Measurements from ENCODE around the gene MRPL52. TPM values are rescaled to one million over a fixed set of nuclear protein-coding genes. Genes with fewer than 3 reads are reported as not detected.

The MRPL52 gene
- total RNA-seq, 3 donors from 2014 or later, result 247 to 250 (median 249) TPM

Other genes starting within 250 kb of the MRPL52 start
- gene DAD1, start 240.7 kb upstream of the MRPL52 start, total RNA-seq, result 100 to 1,000 TPM; 287 to 323 (median 300) TPM
- 1 to 10 TPM; 1.9 to 3.9 (median 2.1) TPM for gene ABHD4, start 231.6 kb upstream of the MRPL52 start, total RNA-seq
- not detected for gene OR6J1, start 185.5 kb upstream of the MRPL52 start, total RNA-seq
- 100 to 1,000 TPM; 133 to 139 (median 138) TPM for gene OXA1L, start 63.2 kb upstream of the MRPL52 start, total RNA-seq
- gene SLC7A7, start 14.5 kb upstream of the MRPL52 start, total RNA-seq, result under 1 TPM; 0.16 to 0.51 (median 0.19) TPM
- gene MMP14, start 6.7 kb downstream of the MRPL52 start, total RNA-seq, result 1 to 10 TPM in 2 of 3 donors, under 1 TPM in 1; 0.76 to 1.6 (median 1.2) TPM
- 10 to 100 TPM; 19.3 to 33.7 (median 26.2) TPM for gene LRP10, start 41.9 kb downstream of the MRPL52 start, total RNA-seq
- under 1 TPM; 0.13 to 0.27 (median 0.15) TPM for gene REM2, start 53.3 kb downstream of the MRPL52 start, total RNA-seq
- 10 to 100 TPM; 80.4 to 90.4 (median 82.5) TPM for gene RBM23, start 89.3 kb downstream of the MRPL52 start, total RNA-seq
- 100 to 1,000 TPM; 256 to 289 (median 263) TPM for gene PRMT5, start 99.5 kb downstream of the MRPL52 start, total RNA-seq
- gene HAUS4, start 127.2 kb downstream of the MRPL52 start, total RNA-seq, result 10 to 100 TPM; 28.8 to 39.7 (median 38.5) TPM
- gene AJUBA, start 152.7 kb downstream of the MRPL52 start, total RNA-seq, result 1 to 10 TPM; 2.0 to 3.8 (median 2.6) TPM
- 1 to 10 TPM; 3.6 to 5.4 (median 5.1) TPM for gene C14orf93, start 180.3 kb downstream of the MRPL52 start, total RNA-seq
- gene PSMB5, start 205.0 kb downstream of the MRPL52 start, total RNA-seq, result 100 to 1,000 TPM; 220 to 231 (median 227) TPM
- not detected for gene PSMB11, start 212.3 kb downstream of the MRPL52 start, total RNA-seq
- gene CDH24, start 227.6 kb downstream of the MRPL52 start, total RNA-seq, result under 1 TPM; 0.51 to 0.87 (median 0.65) TPM